ENCODE data around the gene SMIM14. TPM values are rescaled to one million over a fixed set of nuclear protein-coding genes. Genes with fewer than 3 reads are reported as not detected.

The SMIM14 gene
- total RNA-seq, 1 donor from 2014 or later = 23.8 TPM

- no peak for DNase-seq (ENCODE audit: extremely low spot score in 2 of 2)
- H3K27me3 ChIP-seq = no peaks in the 10 kb centered on the region
- H3K9me3 ChIP-seq = no peaks in the 10 kb centered on the region
- H3K36me3 ChIP-seq = no peaks in the 10 kb centered on the region
- intact Hi-C loops (cut with DNase I) = no loop called here
- no peak overlapping the region for H3K4me3 ChIP-seq
- no peaks in the 10 kb centered on the region for H3K4me1 ChIP-seq
- no peak for TF ChIP-seq POLR2AphosphoS5 (IDR thresholded peaks at IDR 0.05; ENCODE audit: insufficient read depth in 1 of 2, low read depth in 1 of 2)
- TF ChIP-seq POLR2A (IDR thresholded peaks at IDR 0.05) = no peak
- no peak for TF ChIP-seq CTCF (IDR thresholded peaks at IDR 0.05)
- no peak overlapping the region for H3K27ac ChIP-seq
Measured at GRCh38 chr4:39649639-39650265, 11.1 kb upstream of the SMIM14 start.

- Histone ChIP-seq H3K4me1 (no peaks in the 10 kb centered on the region), H3K27ac (no peak overlapping the region), H3K4me3 (no peak overlapping the region), H3K9me3 (no peaks in the 10 kb centered on the region), H3K27me3 (no peaks in the 10 kb centered on the region), H3K36me3 (no peaks in the 10 kb centered on the region)
- TF ChIP-seq CTCF (IDR thresholded peaks at IDR 0.05) (no peak), POLR2AphosphoS5 (IDR thresholded peaks at IDR 0.05; ENCODE audit: insufficient read depth in 1 of 2, low read depth in 1 of 2) (no peak), POLR2A (IDR thresholded peaks at IDR 0.05) (no peak)
- DNase-seq (ENCODE audit: extremely low spot score in 2 of 2) = no peak
- intact Hi-C loops (cut with DNase I) = no loop called here
Measured at GRCh38 chr4:39648827-39649558, 10.3 kb upstream of the SMIM14 start.

GRCh38 chr4:39648213-39648612, 9.5 kb upstream of the SMIM14 start:
- Histone ChIP-seq H3K4me3 (no peak overlapping the region), H3K9me3 (no peaks in the 10 kb centered on the region), H3K36me3 (no peaks in the 10 kb centered on the region), H3K27me3 (no peaks in the 10 kb centered on the region), H3K27ac (no peak overlapping the region), H3K4me1 (no peaks in the 10 kb centered on the region)
- TF ChIP-seq CTCF (IDR thresholded peaks at IDR 0.05) = no peak
- no peak for TF ChIP-seq POLR2A (IDR thresholded peaks at IDR 0.05)
- no peak for TF ChIP-seq POLR2AphosphoS5 (IDR thresholded peaks at IDR 0.05; ENCODE audit: insufficient read depth in 1 of 2, low read depth in 1 of 2)
- no peak for DNase-seq (ENCODE audit: extremely low spot score in 2 of 2)
- intact Hi-C loops (cut with DNase I) = no loop called here

- intact Hi-C loops (cut with DNase I) = no loop called here
- Histone ChIP-seq H3K27me3 (no peaks in the 10 kb centered on the region), H3K27ac (no peak overlapping the region), H3K9me3 (no peaks in the 10 kb centered on the region), H3K36me3 (no peaks in the 10 kb centered on the region), H3K4me1 (peaks cover 9% of the 10 kb centered on the region), H3K4me3 (no peak overlapping the region)
- TF ChIP-seq POLR2AphosphoS5 (IDR thresholded peaks at IDR 0.05; ENCODE audit: insufficient read depth in 1 of 2, low read depth in 1 of 2) = no peak
- no peak for TF ChIP-seq POLR2A (IDR thresholded peaks at IDR 0.05)
- TF ChIP-seq CTCF (IDR thresholded peaks at IDR 0.05) = no peak
- no peak for DNase-seq (ENCODE audit: extremely low spot score in 2 of 2)
Measured at GRCh38 chr4:39642885-39643552, 4.4 kb upstream of the SMIM14 start.
